Measurements from ENCODE around the gene ARSB. TPM values are rescaled to one million over a fixed set of nuclear protein-coding genes. Genes with fewer than 3 reads are reported as not detected.
"Not testable (repeated sequence)": the region's sequence is repeated elsewhere in the genome, so short reads cannot be mapped to it uniquely, and the experiment has no call there.

The ARSB gene
- total RNA-seq, 4 donors from 2014 or later = 10.0 to 17.4 (median 13.9) TPM

- no peak for TF ChIP-seq CTCF (IDR thresholded peaks at IDR 0.05)
- no peak for TF ChIP-seq POLR2A (IDR thresholded peaks at IDR 0.05)
- intact Hi-C loops (cut with DNase I) = no loop called here
- Histone ChIP-seq H3K9me3 (no peaks in the 10 kb centered on the region), H3K36me3 (no peaks in the 10 kb centered on the region), H3K4me3 (replicated peaks in 1 of 3) (no peak overlapping the region), H3K27me3 (no peaks in the 10 kb centered on the region), H3K27ac (no peak overlapping the region), H3K4me1 (no peaks in the 10 kb centered on the region)
- DNase-seq = no peak
- 91 to 94% methylated on average over 10 of the region's 10 CpGs for WGBS, 2 donors
Measured at GRCh38 chr5:78879516-78879915, 105.6 kb downstream of the ARSB start.

GRCh38 chr5:78866076-78866475, 119.0 kb downstream of the ARSB start:
- whole genome bisulfite sequencing, 2 donors = 92 to 96% methylated on average over 2 of the region's 2 CpGs
- intact Hi-C loops (cut with DNase I); DNase-seq: not testable (repeated sequence)

DNA sequence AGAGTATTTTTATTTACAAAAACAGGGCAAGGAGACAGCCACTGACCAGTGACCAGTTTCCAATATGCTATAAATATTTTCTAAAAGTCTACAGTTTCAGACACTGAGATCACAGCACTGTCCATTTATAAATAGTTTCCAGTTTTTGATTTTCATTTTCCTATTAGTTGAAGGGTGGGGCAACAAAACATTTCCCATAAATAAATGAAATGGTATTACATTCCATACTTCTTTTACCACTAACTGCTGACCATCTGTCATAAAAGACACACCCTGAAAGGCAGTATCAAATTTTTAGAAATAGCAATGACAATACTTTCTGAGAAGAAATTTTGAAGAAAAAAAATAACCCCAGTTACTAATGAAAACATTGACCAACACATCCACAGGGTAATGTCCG, 126.7 kb downstream of the ARSB start:
- Histone ChIP-seq H3K4me1 (no peaks in the 10 kb centered on the region), H3K27me3 (no peaks in the 10 kb centered on the region), H3K9me3 (no peaks in the 10 kb centered on the region), H3K36me3 (no peaks in the 10 kb centered on the region), H3K27ac (no peak overlapping the region), H3K4me3 (replicated peaks in 1 of 3) (no peak overlapping the region)
- intact Hi-C loops (cut with DNase I) = no loop called here
- TF ChIP-seq POLR2A (IDR thresholded peaks at IDR 0.05) (no peak), CTCF (IDR thresholded peaks at IDR 0.05) (no peak)
- DNase-seq = no peak
- 73 to 81% methylated on average over 1 of the region's 1 CpG for WGBS, 2 donors

More at GRCh38 chr5:78866076-78866475, 119.0 kb downstream of the ARSB start:
- H3K27me3 ChIP-seq; H3K27ac ChIP-seq; H3K36me3 ChIP-seq; H3K4me1 ChIP-seq; H3K4me3 ChIP-seq (replicated peaks in 1 of 3); H3K9me3 ChIP-seq: not testable (repeated sequence)

DNA sequence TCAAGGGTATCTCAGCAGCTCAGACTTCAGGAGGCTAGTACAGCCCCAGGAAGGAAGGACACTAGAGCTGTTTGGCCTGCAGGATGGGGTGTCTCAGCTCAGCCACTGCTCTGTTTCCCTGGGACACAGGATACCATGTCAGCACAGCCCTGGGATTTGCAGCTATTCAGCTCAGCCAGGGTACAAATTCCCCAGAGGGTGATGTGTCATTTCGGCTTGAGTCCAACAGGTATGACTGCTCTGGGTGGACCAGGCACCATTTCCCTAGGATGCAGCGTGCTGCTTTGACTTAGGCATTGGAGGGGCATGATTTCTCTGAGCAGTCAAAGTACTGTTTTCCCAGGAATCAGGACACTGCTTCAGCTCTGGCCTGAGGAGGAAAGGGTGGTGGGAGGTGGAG, 130.1 kb downstream of the ARSB start:
- no peak for DNase-seq
- H3K27ac ChIP-seq = no peak overlapping the region
- H3K36me3 ChIP-seq = no peaks in the 10 kb centered on the region
- intact Hi-C loops (cut with DNase I) = no loop called here
- no peak overlapping the region for H3K4me3 ChIP-seq (replicated peaks in 1 of 3)
- TF ChIP-seq POLR2A (IDR thresholded peaks at IDR 0.05) = no peak
- no peak for TF ChIP-seq CTCF (IDR thresholded peaks at IDR 0.05)
- 90 to 100% methylated on average over 1 to 2 of the region's 2 CpGs for WGBS, 2 donors
- no peaks in the 10 kb centered on the region for H3K4me1 ChIP-seq
- H3K27me3 ChIP-seq = no peaks in the 10 kb centered on the region
- H3K9me3 ChIP-seq = no peaks in the 10 kb centered on the region

- H3K4me1 ChIP-seq; H3K27me3 ChIP-seq; H3K4me3 ChIP-seq (replicated peaks in 1 of 3); DNase-seq; H3K27ac ChIP-seq; H3K9me3 ChIP-seq; H3K36me3 ChIP-seq; intact Hi-C loops (cut with DNase I): not testable (repeated sequence)
- 97 to 100% methylated on average over 4 of the region's 4 CpGs for WGBS, 2 donors
Measured at GRCh38 chr5:78851891-78852290, 133.2 kb downstream of the ARSB start.

DNA sequence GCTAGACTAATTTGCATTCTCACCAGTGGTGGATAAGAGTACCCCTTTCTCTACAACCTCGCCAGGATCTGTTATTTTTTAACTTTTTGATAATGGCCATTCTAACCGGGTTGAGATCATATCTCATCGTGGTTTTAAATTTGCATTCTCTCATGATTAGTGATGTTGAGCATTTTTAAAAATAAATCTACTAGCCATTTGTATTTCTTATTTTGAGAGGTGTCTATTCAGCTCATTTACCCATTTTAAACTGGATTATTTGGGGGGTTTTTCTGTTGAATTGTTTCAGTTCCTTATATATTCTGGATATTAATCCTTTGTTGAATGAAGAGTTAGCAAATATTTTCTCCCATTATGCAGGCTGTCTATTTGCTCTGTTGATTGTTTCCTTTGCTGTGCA, 139.6 kb downstream of the ARSB start:
- DNase-seq = no peak
- intact Hi-C loops (cut with DNase I) = no loop called here
- 95 to 96% methylated on average over 3 of the region's 3 CpGs for WGBS, 2 donors
- Histone ChIP-seq H3K4me1 (no peaks in the 10 kb centered on the region), H3K36me3 (no peaks in the 10 kb centered on the region), H3K27me3 (no peaks in the 10 kb centered on the region), H3K9me3 (no peaks in the 10 kb centered on the region), H3K27ac (no peak overlapping the region), H3K4me3 (replicated peaks in 1 of 3) (no peak overlapping the region)
- no peak for TF ChIP-seq CTCF (IDR thresholded peaks at IDR 0.05)
- TF ChIP-seq POLR2A (IDR thresholded peaks at IDR 0.05) = no peak
